Stomach (tissue), 4 donors: Measurements from ENCODE around the gene NAV2.

Source experiments
- CTCF ChIP-seq, 7 experiments: fragments of 450-650 bp in 4 of 7; fragments of 200-600 bp in 3 of 7; sonication (generic) in 3 of 7; IDR thresholded peaks; one replicate each; pipeline ENCODE4 v1.5.1; 2016 to 2019; ENCODE audit warnings: antibody characterized with exemption in 7 of 7, control low read depth in 2 of 7, mild to moderate bottlenecking in 1 of 7
- EP300 ChIP-seq: sonication (generic); formaldehyde crosslinking; IDR thresholded peaks from one replicate; pipeline ENCODE4 v1.6.1; 2017; ENCODE audit warnings: antibody characterized with exemption
- POLR2A ChIP-seq, 4 donors: fragments of 450-650 bp; IDR thresholded peaks; one replicate each; pipeline ENCODE4 v1.6.1; 2016; ENCODE audit warnings: antibody characterized with exemption in 4 of 4, control low read depth in 2 of 4, mild to moderate bottlenecking in 1 of 4, moderate library complexity in 1 of 4
- POLR2AphosphoS5 ChIP-seq, 3 donors: sonication (generic); formaldehyde crosslinking; IDR thresholded peaks; one replicate each; pipeline ENCODE4 v1.6.1; 2016; ENCODE audit warnings: antibody characterized with exemption in 3 of 3

- no peak for TF ChIP-seq CTCF (IDR thresholded peaks at IDR 0.05)
- TF ChIP-seq EP300: no peak
- TF ChIP-seq POLR2AphosphoS5 (IDR thresholded peaks at IDR 0.05): no peak
- TF ChIP-seq POLR2A (IDR thresholded peaks at IDR 0.05): no peak
Measured at GRCh38 chr11:19976281-19976941, 263.8 kb downstream of the NAV2 start.
